Gastrocnemius medialis (tissue), 4 donors: ENCODE data around the gene TMEM165. TPM values are rescaled to one million over a fixed set of nuclear protein-coding genes. Genes with fewer than 3 reads are reported as not detected.

ENCODE experiments used
- ATAC-seq, 2 donors: fragments of 150-250 bp; one replicate each; pipeline ENCODE4 v1.9.1; 2016
- DNase-seq, 2 donors: peaks; one replicate each; pipeline ENCODE4 v3.0.0-alpha.2; 2019
- H3K27ac ChIP-seq, 4 donors: fragments of 200-600 bp; sonication (generic); 1 replicate in 1 of 4; 2 replicates in 3 of 4; pipeline ENCODE4 v1.5.1; 2016 to 2018; ENCODE audit warnings: mild to moderate bottlenecking in 2 of 4, moderate library complexity in 1 of 4
- H3K27me3 ChIP-seq, 3 donors: fragments of 200-600 bp; sonication (generic) in 2 of 3; 1 replicate in 1 of 3; 2 replicates in 2 of 3; pipeline versions ENCODE4 v1.5.1 to v1.6.0; 2016 to 2019; ENCODE audit warnings: mild to moderate bottlenecking in 1 of 3, moderate library complexity in 1 of 3
- H3K36me3 ChIP-seq, 2 donors: fragments of 200-600 bp; sonication (generic) in 1 of 2; one replicate each; pipeline ENCODE4 v1.5.1; 2017 to 2018
- H3K4me1 ChIP-seq, 2 donors: fragments of 200-600 bp; sonication (generic) in 1 of 2; one replicate each; pipeline ENCODE4 v1.5.1; 2016 to 2017; ENCODE audit warnings: mild to moderate bottlenecking in 2 of 2
- H3K4me3 ChIP-seq, 4 donors: fragments of 200-600 bp; sonication (generic) in 3 of 4; 1 replicate in 1 of 4; 2 replicates in 3 of 4; pipeline ENCODE4 v1.5.1; 2016 to 2019; ENCODE audit warnings: mild to moderate bottlenecking in 2 of 4
- H3K9me3 ChIP-seq, 3 donors: fragments of 200-600 bp; sonication (generic) in 2 of 3; 1 replicate in 1 of 3; 2 replicates in 2 of 3; pipeline ENCODE4 v1.5.1; 2016 to 2019
- CTCF ChIP-seq, 5 experiments: fragments of 450-650 bp in 3 of 5; fragments of 200-600 bp in 2 of 5; sonication (generic) in 2 of 5; IDR thresholded peaks in 4 of 5; conservative IDR thresholded peaks in 1 of 5; 1 replicate in 4 of 5; 2 replicates in 1 of 5; pipeline ENCODE4 v1.5.1; 2016 to 2019; ENCODE audit warnings: antibody characterized with exemption in 5 of 5, mild to moderate bottlenecking in 3 of 5, moderate library complexity in 3 of 5
- POLR2A ChIP-seq, 2 donors: fragments of 450-650 bp; IDR thresholded peaks; one replicate each; pipeline ENCODE4 v1.6.1; 2017; ENCODE audit warnings: antibody characterized with exemption in 2 of 2, mild to moderate bottlenecking in 2 of 2, moderate library complexity in 2 of 2
- in situ Hi-C, 4 donors: fragments of 200-750 bp; cut with MboI; loops; one replicate each; pipeline versions ENCODE4 v1.15.0 to v1.8.0; 2017; ENCODE audit warnings: low sequenced_read_pairs in 4 of 4
- intact Hi-C: fragments of 100-400 bp; cut with DNase I; formaldehyde crosslinking; loops from one replicate; pipeline ENCODE4 v1.15.1; 2023; ENCODE audit warnings: low total_unique reads
- total RNA-seq, 4 donors: library from RNA; depleted of rRNA; stranded (reverse); fragments of >200 nt; gene quantifications; one replicate each; pipeline versions ENCODE4 v1.1.0 to v1.2.3, GENCODE V29; 2016

The TMEM165 gene
- total RNA-seq, 4 donors from 2014 or later, result 23.5 to 80.3 (median 48.9) TPM

GRCh38 chr4:55447108-55447708 is 51.5 kb downstream of the TMEM165 start:
- H3K36me3 ChIP-seq, result peaks cover 0 to 63% of the 10 kb centered on the region in 2 donors

GRCh38 chr4:55447831-55448230 is 52.1 kb downstream of the TMEM165 start:
- Histone ChIP-seq H3K36me3 (peaks cover 0 to 61% of the 10 kb centered on the region in 2 donors), H3K27me3 (no peaks in the 10 kb centered on the region), H3K9me3 (no peaks in the 10 kb centered on the region), H3K27ac (no peak overlapping the region), H3K4me3 (no peak overlapping the region), H3K4me1 (no peaks in the 10 kb centered on the region)
- TF ChIP-seq POLR2A (IDR thresholded peaks at IDR 0.05) (no peak), CTCF (IDR thresholded peaks at IDR 0.05 in 4 of 5, conservative IDR thresholded peaks at IDR 0.05 in 1 of 5) (no peak)
- in situ Hi-C loops, result no loop called here
- intact Hi-C loops, result no loop called here
- DNase-seq (no peak), ATAC-seq (no peak)

More at GRCh38 chr4:55447108-55447708, 51.5 kb downstream of the TMEM165 start:
- DNase-seq (no peak), ATAC-seq (no peak)
- Histone ChIP-seq H3K9me3 (no peaks in the 10 kb centered on the region), H3K4me1 (no peaks in the 10 kb centered on the region), H3K27me3 (no peaks in the 10 kb centered on the region), H3K4me3 (no peak overlapping the region), H3K27ac (no peak overlapping the region)
- no peak for TF ChIP-seq POLR2A (IDR thresholded peaks at IDR 0.05)
- TF ChIP-seq CTCF (IDR thresholded peaks at IDR 0.05 in 4 of 5, conservative IDR thresholded peaks at IDR 0.05 in 1 of 5), result no peak
- in situ Hi-C loops (no loop called here), intact Hi-C loops (no loop called here)

GRCh38 chr4:55450566-55450965 is 54.8 kb downstream of the TMEM165 start:
- Histone ChIP-seq H3K9me3 (no peaks in the 10 kb centered on the region), H3K27ac (no peak overlapping the region), H3K4me3 (no peak overlapping the region), H3K4me1 (no peaks in the 10 kb centered on the region), H3K27me3 (no peaks in the 10 kb centered on the region), H3K36me3 (peaks cover 0 to 63% of the 10 kb centered on the region in 2 donors)
- intact Hi-C loops, result no loop called here
- DNase-seq (no peak), ATAC-seq (no peak)
- in situ Hi-C loops, result no loop called here
- TF ChIP-seq POLR2A (IDR thresholded peaks at IDR 0.05), result no peak
- TF ChIP-seq CTCF (IDR thresholded peaks at IDR 0.05 in 4 of 5, conservative IDR thresholded peaks at IDR 0.05 in 1 of 5), result no peak

GRCh38 chr4:55458164-55458563 is 62.4 kb downstream of the TMEM165 start:
- H3K4me1 ChIP-seq, result no peaks in the 10 kb centered on the region
- in situ Hi-C loops, result no loop called here
- no peaks in the 10 kb centered on the region for H3K27me3 ChIP-seq
- ATAC-seq (no peak), DNase-seq (no peak)
- H3K9me3 ChIP-seq, result no peaks in the 10 kb centered on the region
- H3K4me3 ChIP-seq, result no peak overlapping the region
- TF ChIP-seq POLR2A (IDR thresholded peaks at IDR 0.05) (no peak), CTCF (IDR thresholded peaks at IDR 0.05 in 4 of 5, conservative IDR thresholded peaks at IDR 0.05 in 1 of 5) (no peak)
- H3K36me3 ChIP-seq, result peaks cover 0 to 12% of the 10 kb centered on the region in 2 donors
- intact Hi-C loops, result no loop called here
- no peak overlapping the region for H3K27ac ChIP-seq

GRCh38 chr4:55458611-55459010 is 62.9 kb downstream of the TMEM165 start:
- Histone ChIP-seq H3K4me3 (no peak overlapping the region), H3K36me3 (peaks cover 0 to 10% of the 10 kb centered on the region in 2 donors), H3K27ac (no peak overlapping the region), H3K27me3 (no peaks in the 10 kb centered on the region), H3K4me1 (no peaks in the 10 kb centered on the region), H3K9me3 (no peaks in the 10 kb centered on the region)
- DNase-seq (no peak), ATAC-seq (no peak)
- intact Hi-C loops, result no loop called here
- TF ChIP-seq POLR2A (IDR thresholded peaks at IDR 0.05), result no peak
- no peak for TF ChIP-seq CTCF (IDR thresholded peaks at IDR 0.05 in 4 of 5, conservative IDR thresholded peaks at IDR 0.05 in 1 of 5)
- in situ Hi-C loops, result no loop called here
